H1 (cell line): ENCODE measurements around the gene PSMA2. TPM values are rescaled to one million over a fixed set of nuclear protein-coding genes. Genes with fewer than 3 reads are reported as not detected.

ENCODE experiments used
- CTCF ChIA-PET: fragments of 300-600 bp; sonication (Branson Sonifier 250); formaldehyde crosslinking; loops from one replicate; lab custom pipeline; 2021; ENCODE audit not compliant: partially characterized antibody; lab: Charles Lee
- POLR2A ChIA-PET: fragments of 300-600 bp; sonication (Branson Sonifier 250); formaldehyde crosslinking; loops from one replicate; lab custom pipeline; 2021; ENCODE audit warnings: inconsistent platforms; ENCODE audit not compliant: partially characterized antibody; lab: Charles Lee
- DNase-seq, 2 experiments: peaks; one replicate each; pipeline versions ENCODE4 v3.0.0 to v3.0.0-alpha.2; 2010 to 2022; ENCODE audit warnings: low spot score in 2 of 2, low read depth in 1 of 2, mixed read lengths in 1 of 2
- FAIRE-seq: peaks from 2 replicates; lab custom pipeline; 2011; peaks lifted over from hg19 to GRCh38; lab: Jason Lieb, UNC
- H2AFZ ChIP-seq: 2 replicates; pipeline ENCODE4 v1.8.1; 2012; ENCODE audit warnings: low read length, inconsistent platforms
- H2AK5ac ChIP-seq: 2 replicates; pipeline ENCODE4 v1.6.1; 2013; ENCODE audit warnings: low read depth, low read length
- H2BK120ac ChIP-seq: replicated peaks from 2 replicates; pipeline ENCODE3; 2013; ENCODE audit warnings: low read depth, low read length, inconsistent platforms
- H2BK12ac ChIP-seq: 2 replicates; pipeline ENCODE4 v1.6.1; 2013; ENCODE audit warnings: low read depth, low read length
- H2BK15ac ChIP-seq: 2 replicates; pipeline ENCODE4 v1.6.1; 2013; ENCODE audit warnings: low read length
- H2BK20ac ChIP-seq: 2 replicates; pipeline ENCODE4 v1.6.1; 2013; ENCODE audit warnings: low read length
- H2BK5ac ChIP-seq: 2 replicates; pipeline ENCODE4 v1.6.1; 2013; ENCODE audit warnings: low read depth, low read length
- H3K14ac ChIP-seq: 2 replicates; pipeline ENCODE4 v1.6.1; 2013; ENCODE audit warnings: inconsistent platforms; ENCODE audit not compliant: insufficient read length
- H3K18ac ChIP-seq: 2 replicates; pipeline ENCODE4 v1.6.1; 2013; ENCODE audit warnings: low read length; ENCODE audit errors: extremely low read depth
- H3K23ac ChIP-seq: 2 replicates; pipeline ENCODE4 v1.6.1; 2013; ENCODE audit warnings: inconsistent platforms; ENCODE audit not compliant: insufficient read length
- H3K23me2 ChIP-seq: 2 replicates; pipeline ENCODE4 v1.6.1; 2013; ENCODE audit warnings: low read depth, low read length
- H3K27ac ChIP-seq: 2 replicates; pipeline ENCODE4 v1.6.1; 2011; ENCODE audit warnings: low read depth, low read length, inconsistent platforms
- H3K27me3 ChIP-seq, 4 experiments: replicated peaks in 1 of 4; 1 replicate in 1 of 4; 2 replicates in 3 of 4; pipeline versions ENCODE4 v1.6.1 to v1.8.1; 2011 to 2013; ENCODE audit warnings: low read length in 3 of 4, mild to moderate bottlenecking in 3 of 4, inconsistent platforms in 2 of 4, mixed read lengths in 2 of 4, moderate library complexity in 1 of 4; ENCODE audit not compliant: control insufficient read depth in 3 of 4, insufficient read depth in 3 of 4; ENCODE audit errors: extremely low read depth in 1 of 4
- H3K36me3 ChIP-seq, 4 experiments: 2 replicates each; pipeline versions ENCODE4 v1.6.1 to v1.8.1; 2011 to 2013; ENCODE audit warnings: mild to moderate bottlenecking in 4 of 4, low read length in 3 of 4, moderate library complexity in 2 of 4, control low read depth in 1 of 4, inconsistent platforms in 1 of 4; ENCODE audit not compliant: insufficient read depth in 4 of 4, control insufficient read depth in 2 of 4
- H3K4ac ChIP-seq: replicated peaks from 2 replicates; pipeline ENCODE3; 2013; ENCODE audit warnings: low read length, low read depth, mixed read lengths, inconsistent platforms; ENCODE audit not compliant: insufficient read length
- H3K4me1 ChIP-seq, 4 experiments: replicated peaks in 1 of 4; 1 replicate in 1 of 4; 2 replicates in 3 of 4; pipeline versions ENCODE4 v1.6.1 to v1.8.1; 2011 to 2013; ENCODE audit warnings: low read length in 3 of 4, inconsistent platforms in 2 of 4, mixed read lengths in 1 of 4; ENCODE audit not compliant: insufficient read depth in 4 of 4, control insufficient read depth in 3 of 4
- H3K4me2 ChIP-seq, 2 experiments: 2 replicates each; pipeline versions ENCODE4 v1.6.1 to v1.8.1; 2011 to 2013; ENCODE audit warnings: low read depth in 2 of 2, low read length in 2 of 2, control low read depth in 1 of 2, inconsistent platforms in 1 of 2, mild to moderate bottlenecking in 1 of 2; ENCODE audit not compliant: insufficient read depth in 1 of 2
- H3K4me3 ChIP-seq, 4 experiments: fragments of 200-600, 300-600 bp in 1 of 4; sonication (generic), shearing (Covaris generic), sonication (Bioruptor Twin) in 1 of 4; 2 replicates each; pipeline versions ENCODE4 v1.5.1 to v1.8.1; 2011 to 2016; ENCODE audit warnings: low read length in 4 of 4, low read depth in 3 of 4, control low read depth in 2 of 4, inconsistent platforms in 2 of 4, mild to moderate bottlenecking in 2 of 4, mixed read lengths in 1 of 4, moderate library complexity in 1 of 4; ENCODE audit not compliant: insufficient read depth in 2 of 4; ENCODE audit errors: extremely low read depth in 1 of 4
- H3K56ac ChIP-seq: replicated peaks from 2 replicates; pipeline ENCODE3; 2013; ENCODE audit warnings: low read depth, mild to moderate bottlenecking, mixed read lengths, low read length, inconsistent platforms; ENCODE audit not compliant: insufficient read length
- H3K79me1 ChIP-seq: 2 replicates; pipeline ENCODE4 v1.6.1; 2013; ENCODE audit warnings: low read depth, low read length, control low read depth
- H3K79me2 ChIP-seq, 2 experiments: 2 replicates each; pipeline versions ENCODE4 v1.6.1 to v1.8.1; 2012 to 2013; ENCODE audit warnings: low read length in 2 of 2, mild to moderate bottlenecking in 2 of 2, inconsistent platforms in 1 of 2; ENCODE audit not compliant: insufficient read depth in 2 of 2, control insufficient read depth in 1 of 2
- H3K9ac ChIP-seq, 4 experiments: replicated peaks in 1 of 4; 1 replicate in 1 of 4; 2 replicates in 3 of 4; pipeline versions ENCODE4 v1.6.1 to v1.8.1; 2011 to 2013; ENCODE audit warnings: low read depth in 3 of 4, low read length in 3 of 4, control low read depth in 2 of 4, mild to moderate bottlenecking in 2 of 4, moderate library complexity in 2 of 4, inconsistent platforms in 1 of 4; ENCODE audit errors: extremely low read depth in 1 of 4
- H3K9me3 ChIP-seq, 2 experiments: 2 replicates each; pipeline versions ENCODE4 v1.6.1 to v1.8.1; 2012 to 2013; ENCODE audit warnings: mild to moderate bottlenecking in 2 of 2, moderate library complexity in 2 of 2, control low read depth in 1 of 2, inconsistent platforms in 1 of 2, low read depth in 1 of 2, low read length in 1 of 2, mixed read lengths in 1 of 2; ENCODE audit not compliant: insufficient read depth in 2 of 2
- H4K20me1 ChIP-seq, 2 experiments: replicated peaks in 1 of 2; 2 replicates each; pipeline versions ENCODE3 to v1.8.1; 2011 to 2013; ENCODE audit warnings: inconsistent platforms in 2 of 2, low read length in 2 of 2, mild to moderate bottlenecking in 1 of 2; ENCODE audit not compliant: insufficient read depth in 2 of 2, control insufficient read depth in 1 of 2
- H4K5ac ChIP-seq: 2 replicates; pipeline ENCODE4 v1.6.1; 2013; ENCODE audit warnings: low read length, low read depth, mixed read lengths, inconsistent platforms; ENCODE audit not compliant: insufficient read length
- H4K8ac ChIP-seq: 2 replicates; pipeline ENCODE4 v1.8.0; 2013; ENCODE audit warnings: mild to moderate bottlenecking, moderate library complexity, low read length, inconsistent platforms; ENCODE audit not compliant: insufficient read depth; ENCODE audit errors: extremely low read depth
- H4K91ac ChIP-seq: replicated peaks from 2 replicates; pipeline ENCODE3; 2013; ENCODE audit warnings: low read length, mixed read lengths, inconsistent platforms; ENCODE audit not compliant: insufficient read length
- BACH1 ChIP-seq: IDR thresholded peaks from 2 replicates; pipeline ENCODE4 v1.6.1; 2012; ENCODE audit warnings: low read length, improper control_type of control experiment
- CEBPB ChIP-seq: IDR thresholded peaks from 2 replicates; pipeline ENCODE4 v1.6.1; 2012; ENCODE audit warnings: low read depth, low read length
- CHD1 ChIP-seq: IDR thresholded peaks from 2 replicates; pipeline ENCODE4 v1.6.1; 2012; ENCODE audit warnings: low read depth, low read length, improper control_type of control experiment
- CREB1 ChIP-seq: IDR thresholded peaks from 2 replicates; pipeline ENCODE4 v1.6.1; 2012; ENCODE audit warnings: inconsistent platforms
- GTF2F1 ChIP-seq: IDR thresholded peaks from 2 replicates; pipeline ENCODE4 v1.6.1; 2012; ENCODE audit warnings: low read depth, low read length, improper control_type of control experiment, borderline replicate concordance
- NANOG ChIP-seq: IDR thresholded peaks from 2 replicates; pipeline ENCODE4 v1.6.1; 2011; ENCODE audit warnings: low read length, low read depth, mild to moderate bottlenecking, inconsistent platforms; ENCODE audit not compliant: insufficient read depth, poor library complexity, severe bottlenecking
- NRF1 ChIP-seq: IDR thresholded peaks from 2 replicates; pipeline ENCODE4 v1.6.1; 2011; ENCODE audit warnings: mild to moderate bottlenecking, low read depth, low read length, improper control_type of control experiment
- RXRA ChIP-seq: IDR thresholded peaks from 2 replicates; pipeline ENCODE4 v1.6.1; 2011; ENCODE audit warnings: low read depth, mild to moderate bottlenecking, low read length, moderate library complexity; ENCODE audit not compliant: insufficient read depth
- SAP30 ChIP-seq: fragments of 300-600 bp; sonication (generic); IDR thresholded peaks from 2 replicates; pipeline ENCODE4 v1.7.1; 2012; ENCODE audit warnings: low read length, moderate library complexity, mild to moderate bottlenecking, inconsistent platforms; ENCODE audit not compliant: insufficient read depth, insufficient replicate concordance
- SRF ChIP-seq: IDR thresholded peaks from 2 replicates; pipeline ENCODE4 v1.6.1; 2011; ENCODE audit warnings: mild to moderate bottlenecking, low read depth, low read length, moderate library complexity
- YY1 ChIP-seq: IDR thresholded peaks from 2 replicates; pipeline ENCODE4 v1.6.1; 2011; ENCODE audit warnings: low read depth, mild to moderate bottlenecking, low read length
- WGBS, 2 experiments: shearing (Covaris generic) in 1 of 2; methylation state at CpG; one replicate each; pipeline versions ENCODE4 v1.1.6 to v1.1.7; 2013 to 2015; ENCODE audit warnings: low lambda C conversion rate in 2 of 2, mixed read lengths in 2 of 2, inconsistent platforms in 1 of 2, low coverage in 1 of 2, missing lambda C conversion rate in 1 of 2; ENCODE audit not compliant: insufficient replicate concordance in 2 of 2, insufficient coverage in 1 of 2, insufficient read length in 1 of 2; ENCODE audit errors: extremely low coverage in 1 of 2, missing lambda C conversion rate in 1 of 2; 5-methylcytosine and 5-hydroxymethylcytosine counted together
- polyA plus RNA-seq, 7 experiments: library from polyadenylated mRNA; depleted of rRNA in 3 of 7; stranded (reverse) in 5 of 7; unstranded in 2 of 7; fragments of >200 nt in 5 of 7; fragments of 200-250 nt in 2 of 7; gene quantifications; 1 replicate in 5 of 7; 2 replicates in 1 of 7; 4 replicates in 1 of 7; pipeline versions ENCODE4 v1.2.1 to v1.2.3, GENCODE V29; 2011 to 2013; ENCODE audit warnings: missing spikeins in 2 of 7, mixed read lengths in 2 of 7
- total RNA-seq: library from RNA; stranded (reverse); fragmentation: NEBNext Ultra II Directional; extraction: Animal tissue kit (Norgen Biotek cat#: 25700); gene quantifications from 2 replicates; pipeline ENCODE4 v1.2.1, GENCODE V29; 2021

The PSMA2 gene
- total and polyA plus RNA-seq, 2 of the 8 experiments (the other 6 are each of a cell fraction or from before 2014, with no cell fraction given), result 211 to 259 TPM

DNA sequence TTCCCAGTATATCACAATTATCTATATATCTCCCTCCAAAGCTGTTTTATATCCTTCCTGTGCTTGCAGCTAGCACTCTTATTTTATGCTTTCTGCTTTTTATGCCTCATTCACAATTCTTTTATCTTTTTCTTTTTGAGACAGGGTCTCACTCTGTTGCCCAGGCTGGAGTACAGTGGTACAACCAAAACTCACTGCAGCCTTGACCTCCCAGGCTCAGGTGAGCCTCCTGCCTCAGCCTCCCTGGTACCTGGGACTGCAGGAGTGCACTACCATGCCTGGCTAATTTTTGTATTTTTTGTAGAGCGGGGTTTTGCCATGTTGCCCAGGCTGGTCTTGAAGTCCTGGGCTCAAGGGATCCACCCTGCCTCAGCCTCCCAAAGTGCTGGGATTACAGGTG lies 25.8 kb downstream of the PSMA2 start:
- Histone ChIP-seq H2BK20ac (no peak overlapping the region), H3K14ac (no peak overlapping the region), H2BK120ac (no peak overlapping the region), H3K79me2 (peaks cover 0 to 9% of the 10 kb centered on the region in 2 experiments; a peak in 2 of 4 replicates), H2BK12ac (no peak overlapping the region), H3K4me1 (peaks cover 0 to 6% (median 3%) of the 10 kb centered on the region in 4 experiments; a peak in 5 of 7 replicates), H3K27ac (no peak overlapping the region), H3K4ac (no peak overlapping the region), H3K79me1 (peaks cover 4% of the 10 kb centered on the region; the same call in 1 of the 2 replicates), H2AFZ (no peak overlapping the region), H3K9me3 (no peaks in the 10 kb centered on the region), H3K56ac (no peak overlapping the region), H4K8ac (no peak overlapping the region), H3K9ac (no peak overlapping the region), H4K5ac (no peak overlapping the region), H4K20me1 (no peaks in the 10 kb centered on the region), H3K4me2 (no peak overlapping the region), H2BK15ac (no peak overlapping the region), H2BK5ac (no peak overlapping the region), H3K18ac (no peak overlapping the region), H4K91ac (no peak overlapping the region), H3K4me3 (no peak overlapping the region), H3K23me2 (no peaks in the 10 kb centered on the region; the same call in 1 of the 2 replicates), H3K27me3 (no peaks in the 10 kb centered on the region), H3K36me3 (no peaks in the 10 kb centered on the region; a peak in 1 of 8 replicates), H3K23ac (no peak overlapping the region), H2AK5ac (no peak overlapping the region)
- CTCF ChIA-PET, result interaction anchor here (0.6 kb wide), 1 partner anchor 24 kb away, joined by 3 read pairs; no protein-coding TSS in a partner anchor
- POLR2A ChIA-PET, result interaction anchor here (0.9 to 1.8 kb wide), 2 partner anchors 18 to 23 kb away, joined by 3 to 5 read pairs; no protein-coding TSS in a partner anchor
- no peak for DNase-seq
- FAIRE-seq, result no peak
- 100% methylated on average over 1 of the region's 1 CpG; no CpG with 5 or more reads in 1 of the 2 experiments for WGBS, 2 experiments
- no peak for TF ChIP-seq SAP30
- no peak for TF ChIP-seq BACH1
- no peak for TF ChIP-seq RXRA
- TF ChIP-seq SRF, result no peak
- TF ChIP-seq CHD1, result no peak
- TF ChIP-seq YY1, result no peak
- TF ChIP-seq GTF2F1, result no peak
- TF ChIP-seq NRF1, result no peak
- no peak for TF ChIP-seq CREB1
- TF ChIP-seq CEBPB, result no peak
- TF ChIP-seq NANOG, result no peak
